ENCODE measurements around the gene SMIM41.

GRCh38 chr12:52096332-52097044 lies 17.0 kb downstream of the SMIM41 start:
- no peak for TF ChIP-seq POLR2AphosphoS5 (IDR thresholded peaks at IDR 0.05; ENCODE audit: low read depth, low read length)
- TF ChIP-seq, protein P1, sequence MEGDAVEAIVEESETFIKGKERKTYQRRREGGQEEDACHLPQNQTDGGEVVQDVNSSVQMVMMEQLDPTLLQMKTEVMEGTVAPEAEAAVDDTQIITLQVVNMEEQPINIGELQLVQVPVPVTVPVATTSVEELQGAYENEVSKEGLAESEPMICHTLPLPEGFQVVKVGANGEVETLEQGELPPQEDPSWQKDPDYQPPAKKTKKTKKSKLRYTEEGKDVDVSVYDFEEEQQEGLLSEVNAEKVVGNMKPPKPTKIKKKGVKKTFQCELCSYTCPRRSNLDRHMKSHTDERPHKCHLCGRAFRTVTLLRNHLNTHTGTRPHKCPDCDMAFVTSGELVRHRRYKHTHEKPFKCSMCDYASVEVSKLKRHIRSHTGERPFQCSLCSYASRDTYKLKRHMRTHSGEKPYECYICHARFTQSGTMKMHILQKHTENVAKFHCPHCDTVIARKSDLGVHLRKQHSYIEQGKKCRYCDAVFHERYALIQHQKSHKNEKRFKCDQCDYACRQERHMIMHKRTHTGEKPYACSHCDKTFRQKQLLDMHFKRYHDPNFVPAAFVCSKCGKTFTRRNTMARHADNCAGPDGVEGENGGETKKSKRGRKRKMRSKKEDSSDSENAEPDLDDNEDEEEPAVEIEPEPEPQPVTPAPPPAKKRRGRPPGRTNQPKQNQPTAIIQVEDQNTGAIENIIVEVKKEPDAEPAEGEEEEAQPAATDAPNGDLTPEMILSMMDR (IDR thresholded peaks at IDR 0.05) = no peak
- TF ChIP-seq, protein P2, sequence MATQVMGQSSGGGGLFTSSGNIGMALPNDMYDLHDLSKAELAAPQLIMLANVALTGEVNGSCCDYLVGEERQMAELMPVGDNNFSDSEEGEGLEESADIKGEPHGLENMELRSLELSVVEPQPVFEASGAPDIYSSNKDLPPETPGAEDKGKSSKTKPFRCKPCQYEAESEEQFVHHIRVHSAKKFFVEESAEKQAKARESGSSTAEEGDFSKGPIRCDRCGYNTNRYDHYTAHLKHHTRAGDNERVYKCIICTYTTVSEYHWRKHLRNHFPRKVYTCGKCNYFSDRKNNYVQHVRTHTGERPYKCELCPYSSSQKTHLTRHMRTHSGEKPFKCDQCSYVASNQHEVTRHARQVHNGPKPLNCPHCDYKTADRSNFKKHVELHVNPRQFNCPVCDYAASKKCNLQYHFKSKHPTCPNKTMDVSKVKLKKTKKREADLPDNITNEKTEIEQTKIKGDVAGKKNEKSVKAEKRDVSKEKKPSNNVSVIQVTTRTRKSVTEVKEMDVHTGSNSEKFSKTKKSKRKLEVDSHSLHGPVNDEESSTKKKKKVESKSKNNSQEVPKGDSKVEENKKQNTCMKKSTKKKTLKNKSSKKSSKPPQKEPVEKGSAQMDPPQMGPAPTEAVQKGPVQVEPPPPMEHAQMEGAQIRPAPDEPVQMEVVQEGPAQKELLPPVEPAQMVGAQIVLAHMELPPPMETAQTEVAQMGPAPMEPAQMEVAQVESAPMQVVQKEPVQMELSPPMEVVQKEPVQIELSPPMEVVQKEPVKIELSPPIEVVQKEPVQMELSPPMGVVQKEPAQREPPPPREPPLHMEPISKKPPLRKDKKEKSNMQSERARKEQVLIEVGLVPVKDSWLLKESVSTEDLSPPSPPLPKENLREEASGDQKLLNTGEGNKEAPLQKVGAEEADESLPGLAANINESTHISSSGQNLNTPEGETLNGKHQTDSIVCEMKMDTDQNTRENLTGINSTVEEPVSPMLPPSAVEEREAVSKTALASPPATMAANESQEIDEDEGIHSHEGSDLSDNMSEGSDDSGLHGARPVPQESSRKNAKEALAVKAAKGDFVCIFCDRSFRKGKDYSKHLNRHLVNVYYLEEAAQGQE (IDR thresholded peaks at IDR 0.05; ENCODE audit: insufficient read depth in 1 of 2, low read depth in 2 of 2, low read length in 1 of 2) = no peak

Data from Panc1 (cell line).